ENCODE measurements around the gene TMPRSS11A. TPM values are rescaled to one million over a fixed set of nuclear protein-coding genes. Genes with fewer than 3 reads are reported as not detected.

Gene TMPRSS11A
- total and polyA plus RNA-seq, 4 donors: not detected

- Histone ChIP-seq H3K4me3 (no peak overlapping the region), H3K27me3 (ENCODE audit: control insufficient read depth in 3 of 3, insufficient read depth in 3 of 3, low read length in 2 of 3) (no peaks in the 10 kb centered on the region), H3K36me3 (ENCODE audit: control insufficient read depth in 4 of 4, insufficient read depth in 4 of 4, low read length in 4 of 4) (no peaks in the 10 kb centered on the region), H3K9ac (ENCODE audit: insufficient read depth in 1 of 2, low read length in 2 of 2) (no peak overlapping the region), H3K27ac (ENCODE audit: low read depth in 1 of 2, low read length in 1 of 2) (no peak overlapping the region), H3K4me1 (ENCODE audit: control insufficient read depth in 5 of 5, insufficient read depth in 5 of 5, low read length in 5 of 5) (no peaks in the 10 kb centered on the region), H3K9me3 (ENCODE audit: control insufficient read depth in 4 of 4, insufficient read depth in 3 of 4, low read length in 3 of 4) (no peaks in the 10 kb centered on the region)
- DNase-seq: no peak
- ATAC-seq (ENCODE audit: insufficient read depth, low FRiP score): no peak
- TF ChIP-seq, protein P1, sequence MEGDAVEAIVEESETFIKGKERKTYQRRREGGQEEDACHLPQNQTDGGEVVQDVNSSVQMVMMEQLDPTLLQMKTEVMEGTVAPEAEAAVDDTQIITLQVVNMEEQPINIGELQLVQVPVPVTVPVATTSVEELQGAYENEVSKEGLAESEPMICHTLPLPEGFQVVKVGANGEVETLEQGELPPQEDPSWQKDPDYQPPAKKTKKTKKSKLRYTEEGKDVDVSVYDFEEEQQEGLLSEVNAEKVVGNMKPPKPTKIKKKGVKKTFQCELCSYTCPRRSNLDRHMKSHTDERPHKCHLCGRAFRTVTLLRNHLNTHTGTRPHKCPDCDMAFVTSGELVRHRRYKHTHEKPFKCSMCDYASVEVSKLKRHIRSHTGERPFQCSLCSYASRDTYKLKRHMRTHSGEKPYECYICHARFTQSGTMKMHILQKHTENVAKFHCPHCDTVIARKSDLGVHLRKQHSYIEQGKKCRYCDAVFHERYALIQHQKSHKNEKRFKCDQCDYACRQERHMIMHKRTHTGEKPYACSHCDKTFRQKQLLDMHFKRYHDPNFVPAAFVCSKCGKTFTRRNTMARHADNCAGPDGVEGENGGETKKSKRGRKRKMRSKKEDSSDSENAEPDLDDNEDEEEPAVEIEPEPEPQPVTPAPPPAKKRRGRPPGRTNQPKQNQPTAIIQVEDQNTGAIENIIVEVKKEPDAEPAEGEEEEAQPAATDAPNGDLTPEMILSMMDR (IDR thresholded peaks at IDR 0.05; ENCODE audit: control extremely low read depth, extremely low read depth): no peak
- WGBS, 2 donors: 91 to 97% methylated on average over 5 of the region's 5 CpGs
These were observed 25.7 kb upstream of the TMPRSS11A start for GRCh38 chr4:67988991-67989390.

GRCh38 chr4:67983333-67983732 lies 20.0 kb upstream of the TMPRSS11A start:
- ATAC-seq (ENCODE audit: insufficient read depth, low FRiP score) (no peak), DNase-seq (no peak)
- Histone ChIP-seq H3K9me3 (ENCODE audit: control insufficient read depth in 4 of 4, insufficient read depth in 3 of 4, low read length in 3 of 4) (no peaks in the 10 kb centered on the region), H3K27ac (ENCODE audit: low read depth in 1 of 2, low read length in 1 of 2) (no peak overlapping the region), H3K27me3 (ENCODE audit: control insufficient read depth in 3 of 3, insufficient read depth in 3 of 3, low read length in 2 of 3) (no peaks in the 10 kb centered on the region), H3K36me3 (ENCODE audit: control insufficient read depth in 4 of 4, insufficient read depth in 4 of 4, low read length in 4 of 4) (no peaks in the 10 kb centered on the region), H3K9ac (ENCODE audit: insufficient read depth in 1 of 2, low read length in 2 of 2) (no peak overlapping the region), H3K4me3 (no peak overlapping the region), H3K4me1 (ENCODE audit: control insufficient read depth in 5 of 5, insufficient read depth in 5 of 5, low read length in 5 of 5) (no peaks in the 10 kb centered on the region)
- TF ChIP-seq, protein P1 (IDR thresholded peaks at IDR 0.05; ENCODE audit: control extremely low read depth, extremely low read depth): no peak
- WGBS, 2 donors: 65 to 67% methylated on average over 2 of the region's 2 CpGs

GRCh38 chr4:67980512-67980911 lies 17.2 kb upstream of the TMPRSS11A start:
- WGBS, 2 donors: 93 to 96% methylated on average over 6 of the region's 6 CpGs
- no peak for DNase-seq

More at GRCh38 chr4:67980512-67980911, 17.2 kb upstream of the TMPRSS11A start:
- H3K9me3 ChIP-seq (ENCODE audit: control insufficient read depth in 4 of 4, insufficient read depth in 3 of 4, low read length in 3 of 4): no peaks in the 10 kb centered on the region
- H3K4me3 ChIP-seq: no peak overlapping the region
- no peak overlapping the region for H3K9ac ChIP-seq (ENCODE audit: insufficient read depth in 1 of 2, low read length in 2 of 2)
- no peaks in the 10 kb centered on the region for H3K27me3 ChIP-seq (ENCODE audit: control insufficient read depth in 3 of 3, insufficient read depth in 3 of 3, low read length in 2 of 3)
- TF ChIP-seq, protein P1 (IDR thresholded peaks at IDR 0.05; ENCODE audit: control extremely low read depth, extremely low read depth): no peak
- ATAC-seq (ENCODE audit: insufficient read depth, low FRiP score): no peak
- H3K4me1 ChIP-seq (ENCODE audit: control insufficient read depth in 5 of 5, insufficient read depth in 5 of 5, low read length in 5 of 5): no peaks in the 10 kb centered on the region
- H3K36me3 ChIP-seq (ENCODE audit: control insufficient read depth in 4 of 4, insufficient read depth in 4 of 4, low read length in 4 of 4): no peaks in the 10 kb centered on the region
- H3K27ac ChIP-seq (ENCODE audit: low read depth in 1 of 2, low read length in 1 of 2): no peak overlapping the region
